NB4 (cell line): ENCODE data around the gene RUVBL2.
"Not testable (repeated sequence)": the region's sequence is repeated elsewhere in the genome, so short reads cannot be mapped to it uniquely, and the experiment has no call there.

Experiments used
- DNase-seq: peaks from one replicate; pipeline ENCODE4 v3.0.0; 2010; ENCODE audit warnings: low read depth
- H3K4me3 ChIP-seq: one replicate; pipeline ENCODE4 v1.5.1; 2011; ENCODE audit warnings: mild to moderate bottlenecking, low read depth, low read length, moderate library complexity
- MYC ChIP-seq: IDR thresholded peaks from 2 replicates; pipeline ENCODE4 v1.6.1; 2011; ENCODE audit warnings: low read depth, low read length
- POLR2A ChIP-seq: IDR thresholded peaks from 2 replicates; pipeline ENCODE4 v1.6.1; 2011; ENCODE audit warnings: mild to moderate bottlenecking; ENCODE audit not compliant: insufficient read length; ENCODE audit errors: extremely low read depth
- TF ChIP-seq, protein P1 (sequence below): IDR thresholded peaks from one replicate; pipeline ENCODE4 v1.5.1; 2012; ENCODE audit warnings: low read depth, low read length
- TF ChIP-seq, protein P2 (sequence below): IDR thresholded peaks from 2 replicates; pipeline ENCODE4 v1.6.1; 2011; ENCODE audit warnings: low read depth, low read length

RUVBL2 gene

DNA sequence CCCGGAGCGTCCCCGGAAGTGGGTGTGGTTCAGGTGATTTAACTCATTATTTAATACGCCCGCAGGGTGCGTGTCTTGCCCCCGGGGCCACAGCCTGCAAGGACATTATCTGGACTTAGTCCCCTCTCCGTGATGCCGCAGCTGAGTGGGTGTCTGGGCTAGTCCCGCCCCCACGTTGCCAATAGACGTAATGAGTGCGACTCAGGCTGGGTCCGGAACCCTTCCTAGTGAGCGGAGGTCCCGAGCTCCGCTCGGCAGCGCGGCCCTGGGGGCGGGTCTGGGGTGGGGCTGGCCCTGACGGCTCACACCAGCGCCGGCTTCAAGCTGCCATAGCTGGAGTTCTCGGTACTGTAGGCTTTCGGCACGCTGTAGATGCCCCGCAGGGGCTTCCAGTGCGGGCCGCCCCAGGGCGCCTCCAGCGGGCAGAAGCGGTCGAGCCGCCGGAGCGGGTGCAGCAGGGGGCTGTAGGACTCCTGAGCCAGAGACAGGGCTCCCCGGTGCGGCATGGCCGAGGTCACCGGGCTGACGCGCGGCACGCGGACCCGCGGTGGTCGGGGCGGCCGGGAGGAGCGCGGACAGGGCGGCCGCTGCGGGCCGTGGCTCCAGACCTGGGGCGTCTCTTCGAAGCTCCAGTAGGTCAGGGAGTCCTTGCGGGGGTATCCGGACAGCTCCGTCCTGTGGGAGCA, 24.1 kb downstream of the RUVBL2 start:
- peak; percentile 81 for DNase-seq
- H3K4me3 ChIP-seq = no peak overlapping the region

DNA sequence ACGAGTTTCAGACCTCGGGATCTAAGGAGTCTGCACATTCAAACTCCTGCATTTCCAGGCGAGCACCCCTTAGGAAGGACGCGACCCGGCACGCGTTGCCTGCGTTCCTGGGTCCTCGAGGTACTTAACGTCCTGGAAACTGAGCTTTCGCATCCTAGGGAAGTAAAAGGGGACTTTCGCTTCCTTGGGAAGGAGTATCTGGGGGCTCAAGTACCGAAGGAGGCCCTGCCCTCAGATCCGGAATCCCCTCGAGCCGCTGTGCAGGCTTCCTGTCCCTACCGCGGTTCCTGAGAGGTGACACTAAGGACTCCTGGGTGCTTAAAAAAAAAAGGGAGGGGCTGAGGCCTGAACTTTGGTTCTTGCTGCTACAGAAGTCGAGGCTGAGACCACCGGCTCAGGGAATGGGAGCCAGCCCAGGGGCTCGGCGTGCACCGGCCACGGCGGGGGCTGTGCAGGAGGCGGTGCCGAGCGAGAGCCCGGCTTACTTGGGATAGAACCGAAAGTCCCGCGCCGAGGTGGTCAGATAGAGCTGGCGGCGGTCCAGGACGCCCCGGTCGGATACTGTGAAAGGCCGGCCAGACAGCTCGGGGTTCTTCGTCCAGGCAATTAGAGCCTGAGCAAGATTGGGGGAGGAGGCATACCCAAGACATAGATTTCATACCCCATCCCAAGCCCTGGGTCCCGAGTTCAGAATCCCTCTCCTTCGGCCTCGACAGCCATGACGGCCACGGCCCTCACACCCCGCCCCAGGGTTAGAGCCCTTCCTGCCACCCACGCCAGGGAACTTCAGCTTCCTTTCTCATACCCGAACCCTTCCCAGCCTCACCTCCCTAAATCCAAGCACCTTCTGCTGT, 24.9 kb downstream of the RUVBL2 start:
- not testable (repeated sequence) for H3K4me3 ChIP-seq, DNase-seq

More for the DNA sequence above, 24.1 kb downstream of the RUVBL2 start:
- TF ChIP-seq, protein P1, sequence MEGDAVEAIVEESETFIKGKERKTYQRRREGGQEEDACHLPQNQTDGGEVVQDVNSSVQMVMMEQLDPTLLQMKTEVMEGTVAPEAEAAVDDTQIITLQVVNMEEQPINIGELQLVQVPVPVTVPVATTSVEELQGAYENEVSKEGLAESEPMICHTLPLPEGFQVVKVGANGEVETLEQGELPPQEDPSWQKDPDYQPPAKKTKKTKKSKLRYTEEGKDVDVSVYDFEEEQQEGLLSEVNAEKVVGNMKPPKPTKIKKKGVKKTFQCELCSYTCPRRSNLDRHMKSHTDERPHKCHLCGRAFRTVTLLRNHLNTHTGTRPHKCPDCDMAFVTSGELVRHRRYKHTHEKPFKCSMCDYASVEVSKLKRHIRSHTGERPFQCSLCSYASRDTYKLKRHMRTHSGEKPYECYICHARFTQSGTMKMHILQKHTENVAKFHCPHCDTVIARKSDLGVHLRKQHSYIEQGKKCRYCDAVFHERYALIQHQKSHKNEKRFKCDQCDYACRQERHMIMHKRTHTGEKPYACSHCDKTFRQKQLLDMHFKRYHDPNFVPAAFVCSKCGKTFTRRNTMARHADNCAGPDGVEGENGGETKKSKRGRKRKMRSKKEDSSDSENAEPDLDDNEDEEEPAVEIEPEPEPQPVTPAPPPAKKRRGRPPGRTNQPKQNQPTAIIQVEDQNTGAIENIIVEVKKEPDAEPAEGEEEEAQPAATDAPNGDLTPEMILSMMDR = peak; percentile 45
- TF ChIP-seq, protein P2, sequence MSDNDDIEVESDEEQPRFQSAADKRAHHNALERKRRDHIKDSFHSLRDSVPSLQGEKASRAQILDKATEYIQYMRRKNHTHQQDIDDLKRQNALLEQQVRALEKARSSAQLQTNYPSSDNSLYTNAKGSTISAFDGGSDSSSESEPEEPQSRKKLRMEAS = no peak

DNA sequence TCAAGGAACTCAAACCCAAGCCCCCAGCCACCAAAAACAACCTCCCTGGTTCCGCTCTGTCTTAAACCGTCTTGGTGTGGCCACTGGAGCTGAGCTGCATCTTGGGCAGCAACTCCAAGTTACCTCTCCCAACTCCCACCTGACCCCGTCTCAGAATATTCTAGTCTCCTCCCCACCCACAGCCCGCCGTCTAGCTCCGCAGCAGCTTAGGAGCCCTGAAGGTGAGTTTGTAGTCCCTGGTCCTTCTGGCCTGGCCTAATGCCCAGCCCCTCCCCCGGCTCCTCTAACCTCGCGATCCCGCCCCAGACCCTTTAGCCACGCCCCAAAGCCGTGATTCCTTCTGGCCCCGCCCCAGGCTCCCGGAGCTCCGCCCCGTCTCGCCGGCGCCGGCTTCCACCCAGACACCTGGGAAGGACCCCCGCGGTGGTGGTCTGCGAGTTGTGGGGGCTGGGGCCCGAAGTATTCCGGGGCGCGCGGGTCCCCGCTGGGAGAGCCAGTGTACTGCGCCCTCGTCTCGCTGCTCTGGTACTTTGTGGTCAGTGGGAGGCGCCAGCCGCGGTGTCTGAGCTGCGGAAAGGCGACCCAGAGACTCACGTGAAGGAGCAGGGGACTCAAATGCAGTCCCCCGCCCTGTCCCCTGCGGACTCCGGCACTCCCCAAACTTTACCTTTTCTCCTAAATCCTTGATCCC, 25.7 kb downstream of the RUVBL2 start:
- TF ChIP-seq, protein P1 = no peak
- TF ChIP-seq POLR2A = no peak
- TF ChIP-seq MYC = no peak
- TF ChIP-seq, protein P2 = no peak
- H3K4me3 ChIP-seq = no peak overlapping the region
- peak; percentile 46 for DNase-seq

DNA sequence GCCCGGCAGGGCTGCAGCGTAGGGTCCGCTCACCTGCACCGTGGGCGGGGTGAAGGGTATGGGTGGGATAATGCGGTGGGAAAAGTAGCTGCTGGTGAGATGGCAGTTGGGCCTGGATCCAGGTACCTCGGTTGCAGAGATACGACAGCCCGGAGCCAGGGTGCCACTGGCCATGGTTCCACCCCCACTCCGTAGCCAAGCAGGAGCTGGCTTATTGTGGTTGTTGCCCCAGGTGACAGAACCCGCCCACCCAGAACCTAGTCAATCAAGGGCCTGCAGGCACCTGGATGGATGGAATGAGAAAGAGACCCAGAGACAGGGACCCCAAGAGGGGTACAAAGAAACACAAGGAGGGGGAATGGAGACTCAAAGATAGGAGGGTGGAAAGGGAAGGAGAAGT, 26.7 kb downstream of the RUVBL2 start:
- DNase-seq = no peak
- no peak overlapping the region for H3K4me3 ChIP-seq
- TF ChIP-seq, protein P2 = no peak
- TF ChIP-seq, protein P1 = no peak
- no peak for TF ChIP-seq POLR2A
- no peak for TF ChIP-seq MYC

DNA sequence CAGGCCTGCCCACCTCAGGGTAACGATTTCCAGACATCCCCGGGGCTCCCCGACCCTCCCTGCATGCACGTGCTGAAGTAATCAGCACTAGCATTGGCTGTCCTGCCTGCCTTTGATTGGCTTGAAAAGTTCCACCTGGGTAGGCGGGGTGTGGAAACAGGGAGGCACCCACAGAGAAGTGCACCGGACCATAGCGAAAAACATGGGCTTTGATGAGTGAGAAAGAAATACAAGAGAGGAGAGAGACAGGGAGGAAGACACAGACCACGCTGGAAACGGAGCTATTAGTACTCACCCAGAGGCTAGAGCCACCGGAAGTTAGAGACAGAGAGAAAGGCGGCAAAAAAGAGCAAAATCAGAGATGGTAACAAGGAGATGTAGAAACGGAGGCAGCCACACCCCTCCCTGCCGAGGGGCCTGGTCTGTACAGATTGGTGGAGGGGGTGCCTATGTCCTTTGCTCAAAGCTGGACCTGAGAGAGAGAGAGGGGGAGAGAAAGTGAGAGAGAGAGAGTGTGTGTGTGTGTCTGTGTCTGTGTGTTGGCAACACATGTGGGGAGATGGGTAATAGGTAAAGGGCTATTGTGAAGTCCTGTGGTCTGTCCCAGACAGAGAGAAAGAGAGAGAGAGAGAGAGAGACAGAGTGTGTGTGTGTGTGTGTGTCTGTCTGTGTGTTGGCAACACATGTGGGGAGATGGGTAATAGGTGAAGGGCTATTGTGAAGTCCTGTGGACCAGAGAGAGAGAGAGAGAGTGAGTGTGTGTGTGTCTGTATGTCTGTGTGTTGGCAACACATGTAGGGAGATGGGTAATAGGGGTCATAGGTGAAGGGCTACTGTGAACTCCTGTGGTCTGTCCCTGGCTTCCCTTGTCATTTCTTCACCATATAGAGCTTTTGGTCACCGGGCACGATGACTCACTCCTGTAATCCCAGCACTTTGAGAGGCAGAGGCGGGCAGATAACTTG, 27.5 kb downstream of the RUVBL2 start:
- H3K4me3 ChIP-seq = no peak overlapping the region
- peak; percentile 47 for DNase-seq
- TF ChIP-seq POLR2A (no peak), MYC (no peak)
- TF ChIP-seq, protein P2 = no peak
- TF ChIP-seq, protein P1 = no peak
